Thoracic aorta (tissue), 2 donors: Measurements from ENCODE around the gene HECW1. TPM values are rescaled to one million over a fixed set of nuclear protein-coding genes. Genes with fewer than 3 reads are reported as not detected.

ENCODE experiments used
- ATAC-seq: fragments of 150-250 bp; one replicate; pipeline ENCODE4 v1.8.0; 2017; ENCODE audit warnings: low read depth; ENCODE audit not compliant: insufficient number of reproducible peaks, low FRiP score
- DNase-seq: peaks from one replicate; pipeline ENCODE4 v3.0.0-alpha.2; 2020; ENCODE audit warnings: low spot score
- H3K27ac ChIP-seq, 2 donors: fragments of 200-600 bp; sonication (generic); 1 replicate in 1 of 2; 2 replicates in 1 of 2; pipeline ENCODE4 v1.5.1; 2016; ENCODE audit warnings: mild to moderate bottlenecking in 2 of 2, moderate library complexity in 2 of 2
- H3K27me3 ChIP-seq: fragments of 200-600 bp; sonication (generic); replicated peaks from 2 replicates; pipeline ENCODE4 v1.6.0; 2016; ENCODE audit warnings: mild to moderate bottlenecking; ENCODE audit not compliant: insufficient read depth
- H3K36me3 ChIP-seq: fragments of 200-600 bp; sonication (generic); one replicate; pipeline ENCODE4 v1.5.1; 2016
- H3K4me1 ChIP-seq, 2 donors: fragments of 200-600 bp; sonication (generic); 1 replicate in 1 of 2; 2 replicates in 1 of 2; pipeline versions ENCODE4 v1.5.1 to v1.6.0; 2016; ENCODE audit warnings: low read depth in 2 of 2, mild to moderate bottlenecking in 1 of 2; ENCODE audit not compliant: control insufficient read depth in 1 of 2
- H3K4me3 ChIP-seq: fragments of 200-600 bp; sonication (generic); 2 replicates; pipeline ENCODE4 v1.5.1; 2016; ENCODE audit warnings: mild to moderate bottlenecking
- H3K9me3 ChIP-seq: fragments of 200-600 bp; sonication (generic); 2 replicates; pipeline ENCODE4 v1.5.1; 2016
- CTCF ChIP-seq: fragments of 200-600 bp; sonication (generic); IDR thresholded peaks from one replicate; pipeline ENCODE4 v1.5.1; 2019; ENCODE audit warnings: antibody characterized with exemption
- total RNA-seq, 2 donors: library from RNA; depleted of rRNA; stranded (reverse); fragments of >200 nt; gene quantifications; one replicate each; pipeline versions ENCODE4 v1.1.0 to v1.2.3, GENCODE V29; 2016

Gene HECW1
- total RNA-seq, 2 donors from 2014 or later: 0.28 to 2.3 TPM

- Histone ChIP-seq H3K27ac (no peak overlapping the region), H3K4me1 (no peaks in the 10 kb centered on the region), H3K27me3 (no peaks in the 10 kb centered on the region), H3K4me3 (no peak overlapping the region), H3K36me3 (no peaks in the 10 kb centered on the region), H3K9me3 (no peaks in the 10 kb centered on the region)
- TF ChIP-seq CTCF: no peak
- ATAC-seq: no peak
- no peak for DNase-seq
Observed at GRCh38 chr7:43291789-43292188, 179.3 kb downstream of the HECW1 start.

- Histone ChIP-seq H3K27me3 (no peaks in the 10 kb centered on the region), H3K9me3 (no peaks in the 10 kb centered on the region), H3K4me3 (no peak overlapping the region), H3K36me3 (no peaks in the 10 kb centered on the region), H3K4me1 (no peaks in the 10 kb centered on the region), H3K27ac (no peak overlapping the region)
- TF ChIP-seq CTCF: no peak
- no peak for DNase-seq
- ATAC-seq: no peak
Observed at GRCh38 chr7:43292384-43292783, 179.9 kb downstream of the HECW1 start.

- DNase-seq: no peak
- ATAC-seq: no peak
- H3K4me1 ChIP-seq: no peaks in the 10 kb centered on the region
- no peaks in the 10 kb centered on the region for H3K9me3 ChIP-seq
- TF ChIP-seq CTCF: no peak
- no peaks in the 10 kb centered on the region for H3K36me3 ChIP-seq
- peaks cover 5% of the 10 kb centered on the region for H3K27me3 ChIP-seq
- H3K4me3 ChIP-seq: no peak overlapping the region
- H3K27ac ChIP-seq: no peak overlapping the region
Observed at GRCh38 chr7:43294080-43294630, 181.7 kb downstream of the HECW1 start.

GRCh38 chr7:43295429-43295828, 183.0 kb downstream of the HECW1 start:
- no peaks in the 10 kb centered on the region for H3K9me3 ChIP-seq
- TF ChIP-seq CTCF: no peak
- no peaks in the 10 kb centered on the region for H3K36me3 ChIP-seq
- H3K4me1 ChIP-seq: no peaks in the 10 kb centered on the region
- no peak overlapping the region for H3K27ac ChIP-seq
- ATAC-seq (no peak), DNase-seq (no peak)
- peaks cover 5% of the 10 kb centered on the region for H3K27me3 ChIP-seq
- H3K4me3 ChIP-seq: no peak overlapping the region

- no peaks in the 10 kb centered on the region for H3K9me3 ChIP-seq
- H3K4me3 ChIP-seq: no peak overlapping the region
- peaks cover 5% of the 10 kb centered on the region for H3K27me3 ChIP-seq
- DNase-seq (no peak), ATAC-seq (no peak)
- no peaks in the 10 kb centered on the region for H3K4me1 ChIP-seq
- no peaks in the 10 kb centered on the region for H3K36me3 ChIP-seq
- no peak for TF ChIP-seq CTCF
- no peak overlapping the region for H3K27ac ChIP-seq
Observed at GRCh38 chr7:43296306-43296705, 183.9 kb downstream of the HECW1 start.
